Lower leg skin (tissue), 4 donors: Measurements from ENCODE around the gene GAB1. TPM values are rescaled to one million over a fixed set of nuclear protein-coding genes. Genes with fewer than 3 reads are reported as not detected.

Experiments
- DNase-seq, 2 donors: peaks; one replicate each; pipeline ENCODE4 v3.0.0-alpha.2; 2019; ENCODE audit warnings: low spot score in 2 of 2
- H3K4me3 ChIP-seq: fragments of 200-600 bp; sonication (generic); 2 replicates; pipeline ENCODE4 v1.5.1; 2017; ENCODE audit warnings: mild to moderate bottlenecking, low read depth; ENCODE audit not compliant: poor library complexity, severe bottlenecking
- POLR2A ChIP-seq, 2 donors: fragments of 450-650 bp; IDR thresholded peaks; one replicate each; pipeline ENCODE4 v1.6.1; 2016 to 2017; ENCODE audit warnings: antibody characterized with exemption in 2 of 2, mild to moderate bottlenecking in 1 of 2, moderate library complexity in 1 of 2
- WGBS, 2 donors: methylation state at CpG; one replicate each; pipeline ENCODE4 v1.1.5; 2018; 5-methylcytosine and 5-hydroxymethylcytosine counted together
- intact Hi-C: fragments of 100-400 bp; cut with DNase I; formaldehyde crosslinking; loops from one replicate; pipeline ENCODE4 v1.15.0; 2023; ENCODE audit warnings: low total_unique reads
- total RNA-seq, 4 donors: library from RNA; depleted of rRNA; stranded (reverse); fragments of >200 nt; gene quantifications; one replicate each; pipeline ENCODE4 v1.1.0, GENCODE V29; 2016
- TF ChIP-seq, protein P1 (sequence below), 3 donors: fragments of 450-650 bp; IDR thresholded peaks; one replicate each; pipeline ENCODE4 v1.5.1; 2016; ENCODE audit warnings: antibody characterized with exemption in 3 of 3, mild to moderate bottlenecking in 3 of 3, moderate library complexity in 2 of 3

GAB1 gene
- total RNA-seq, 4 donors from 2014 or later: 25.7 to 42.9 (median 37.3) TPM

DNA sequence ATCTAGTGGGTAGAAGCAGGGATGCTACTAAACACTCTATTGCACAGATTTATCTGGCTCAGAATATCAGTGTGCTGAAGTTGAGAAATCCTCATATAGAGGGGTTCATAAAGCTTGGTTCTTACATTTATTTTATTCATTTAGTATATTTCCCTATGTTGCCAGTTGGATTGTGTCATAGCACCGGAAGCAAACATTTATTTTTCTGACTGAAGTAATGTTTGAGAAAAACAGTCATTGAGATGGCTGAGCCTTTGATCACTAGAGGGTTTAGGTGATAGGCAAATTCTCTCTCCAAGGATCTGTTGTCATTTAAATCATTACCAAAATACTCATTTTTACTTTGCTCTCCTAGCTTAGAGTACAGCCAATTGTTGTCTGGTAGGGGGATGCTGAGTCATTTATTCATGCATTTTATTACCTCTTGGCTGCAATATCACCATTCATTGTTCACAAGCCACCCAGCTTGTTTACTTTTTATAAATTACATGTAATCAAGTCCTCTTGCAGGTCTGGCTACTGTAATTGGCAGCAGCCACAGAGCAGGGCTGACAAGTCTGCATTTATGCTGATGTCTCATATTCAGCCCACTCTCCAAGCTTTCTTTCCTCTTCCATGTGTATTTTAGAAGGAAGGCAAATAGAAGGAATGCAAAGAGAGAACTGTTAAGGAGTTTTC lies 15.2 kb downstream of the GAB1 start:
- no peak for DNase-seq
- H3K4me3 ChIP-seq: no peak overlapping the region
- TF ChIP-seq, protein P1, sequence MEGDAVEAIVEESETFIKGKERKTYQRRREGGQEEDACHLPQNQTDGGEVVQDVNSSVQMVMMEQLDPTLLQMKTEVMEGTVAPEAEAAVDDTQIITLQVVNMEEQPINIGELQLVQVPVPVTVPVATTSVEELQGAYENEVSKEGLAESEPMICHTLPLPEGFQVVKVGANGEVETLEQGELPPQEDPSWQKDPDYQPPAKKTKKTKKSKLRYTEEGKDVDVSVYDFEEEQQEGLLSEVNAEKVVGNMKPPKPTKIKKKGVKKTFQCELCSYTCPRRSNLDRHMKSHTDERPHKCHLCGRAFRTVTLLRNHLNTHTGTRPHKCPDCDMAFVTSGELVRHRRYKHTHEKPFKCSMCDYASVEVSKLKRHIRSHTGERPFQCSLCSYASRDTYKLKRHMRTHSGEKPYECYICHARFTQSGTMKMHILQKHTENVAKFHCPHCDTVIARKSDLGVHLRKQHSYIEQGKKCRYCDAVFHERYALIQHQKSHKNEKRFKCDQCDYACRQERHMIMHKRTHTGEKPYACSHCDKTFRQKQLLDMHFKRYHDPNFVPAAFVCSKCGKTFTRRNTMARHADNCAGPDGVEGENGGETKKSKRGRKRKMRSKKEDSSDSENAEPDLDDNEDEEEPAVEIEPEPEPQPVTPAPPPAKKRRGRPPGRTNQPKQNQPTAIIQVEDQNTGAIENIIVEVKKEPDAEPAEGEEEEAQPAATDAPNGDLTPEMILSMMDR (IDR thresholded peaks at IDR 0.05): no peak
- no peak for TF ChIP-seq POLR2A (IDR thresholded peaks at IDR 0.05)
- 33 to 55% methylated on average over 1 of the region's 1 CpG for WGBS, 2 donors
- intact Hi-C loops: no loop called here

DNA sequence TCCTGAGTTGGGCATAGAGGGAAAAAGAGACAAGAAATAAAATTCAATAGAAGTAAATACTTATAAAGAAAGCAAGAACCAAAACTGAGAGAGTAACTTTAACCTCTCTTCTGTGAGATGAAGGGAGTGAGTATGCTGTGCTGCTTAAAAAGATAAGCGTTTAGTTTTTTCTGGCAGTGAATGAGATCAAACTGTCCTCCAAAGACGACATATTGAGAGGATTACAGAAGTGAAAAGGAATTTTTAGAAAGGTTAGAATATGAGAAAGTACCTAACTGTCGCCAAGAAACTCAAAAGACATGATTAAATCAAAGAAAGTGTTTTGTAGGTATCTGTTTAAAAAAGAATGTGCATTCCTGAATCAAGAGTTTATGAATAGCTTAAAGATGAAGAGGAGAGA lies 16.0 kb downstream of the GAB1 start:
- no peak for DNase-seq
- 46 to 50% methylated on average over 3 of the region's 3 CpGs for WGBS, 2 donors
- TF ChIP-seq, protein P1 (IDR thresholded peaks at IDR 0.05): no peak
- TF ChIP-seq POLR2A (IDR thresholded peaks at IDR 0.05): no peak
- intact Hi-C loops: no loop called here
- no peak overlapping the region for H3K4me3 ChIP-seq

DNA sequence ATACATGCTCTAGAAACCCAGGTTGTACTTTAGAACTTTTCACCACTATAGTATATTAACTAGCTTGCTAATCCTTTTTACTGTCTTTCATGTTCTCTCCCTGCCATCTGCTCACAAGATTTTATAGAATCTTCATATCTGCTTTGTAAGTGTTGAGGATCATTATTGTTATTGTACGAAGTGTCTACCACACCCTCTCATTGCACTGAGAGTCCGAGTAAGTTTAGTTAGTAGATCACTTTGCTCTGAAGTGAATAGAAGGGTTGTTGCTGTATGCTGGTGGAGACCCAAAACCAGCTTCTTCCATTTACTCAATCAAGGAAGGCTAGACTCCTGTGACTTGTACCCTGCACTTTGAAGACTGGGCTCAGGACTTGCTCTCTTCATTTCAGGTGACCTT lies 17.1 kb downstream of the GAB1 start:
- DNase-seq: no peak
- intact Hi-C loops: no loop called here
- no peak for TF ChIP-seq POLR2A (IDR thresholded peaks at IDR 0.05)
- TF ChIP-seq, protein P1 (IDR thresholded peaks at IDR 0.05): no peak
- 59 to 70% methylated on average over 2 of the region's 2 CpGs for WGBS, 2 donors
- H3K4me3 ChIP-seq: no peak overlapping the region

DNA sequence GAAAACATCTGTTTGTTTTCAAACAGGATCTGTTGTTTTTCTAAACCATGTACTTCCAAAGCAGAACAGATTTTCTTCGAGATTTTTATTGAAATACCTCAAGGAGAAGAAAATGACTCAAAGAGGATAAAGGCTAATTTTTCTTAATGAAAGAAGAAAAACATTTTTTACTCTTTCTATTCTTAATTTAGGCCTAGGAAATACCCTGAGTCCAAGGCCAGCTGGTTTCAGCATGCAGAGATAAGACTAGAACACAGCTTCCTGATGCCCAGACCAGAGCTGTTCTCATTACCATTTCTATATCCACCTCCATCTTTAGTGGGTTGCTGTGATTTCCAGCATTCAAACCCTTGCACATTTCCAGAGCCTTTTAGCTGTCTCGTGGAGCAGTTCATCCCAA lies 18.3 kb downstream of the GAB1 start:
- TF ChIP-seq, protein P1 (IDR thresholded peaks at IDR 0.05): no peak
- no peak for TF ChIP-seq POLR2A (IDR thresholded peaks at IDR 0.05)
- intact Hi-C loops: no loop called here
- no peak for DNase-seq
- H3K4me3 ChIP-seq: no peak overlapping the region
- WGBS, 2 donors: 58 to 60% methylated on average over 2 of the region's 2 CpGs

DNA sequence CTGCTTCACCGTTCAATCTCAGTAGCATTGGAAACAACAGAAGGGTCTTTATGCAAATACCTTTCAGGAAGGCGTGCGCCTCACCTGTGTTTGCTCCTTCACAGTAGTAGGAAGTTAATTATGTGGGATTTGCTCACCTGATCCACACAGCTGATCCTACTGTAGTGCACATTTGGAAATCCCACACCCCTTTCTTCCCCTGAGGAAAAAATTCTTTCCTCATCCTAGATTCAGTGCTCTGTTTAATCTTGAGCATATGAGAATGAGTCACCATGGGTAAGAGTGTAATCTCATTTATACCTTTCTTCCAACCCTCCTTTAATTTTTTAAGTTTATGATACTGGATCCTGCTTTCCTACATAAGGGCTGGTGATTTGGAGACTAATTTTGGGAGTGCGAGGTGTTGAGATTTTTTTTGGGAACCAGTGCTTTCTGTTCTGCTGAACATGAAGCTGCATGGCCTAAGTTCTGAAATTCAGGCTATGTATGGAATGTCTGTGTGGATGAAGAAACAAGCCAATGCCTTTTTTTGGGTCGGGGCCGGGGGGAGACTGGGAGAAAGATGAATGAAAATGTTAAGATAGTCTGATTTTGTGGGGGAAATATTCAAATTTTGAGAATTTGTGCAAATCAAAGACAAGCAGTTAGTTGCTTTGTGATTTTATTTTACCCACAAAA lies 19.0 kb downstream of the GAB1 start:
- TF ChIP-seq POLR2A (IDR thresholded peaks at IDR 0.05): no peak
- TF ChIP-seq, protein P1 (IDR thresholded peaks at IDR 0.05): no peak
- intact Hi-C loops: no loop called here
- H3K4me3 ChIP-seq: no peak overlapping the region
- DNase-seq: no peak
- 56 to 57% methylated on average over 6 of the region's 6 CpGs for WGBS, 2 donors
